Upper lobe of left lung (tissue), 6 donors: ENCODE results near the gene ZNF844. TPM values are rescaled to one million over a fixed set of nuclear protein-coding genes. Genes with fewer than 3 reads are reported as not detected.
"Not testable (repeated sequence)": the region's sequence is repeated elsewhere in the genome, so short reads cannot be mapped to it uniquely, and the experiment has no call there.

Experiments used
- ATAC-seq, 2 donors: fragments of 200-7000 bp; cut with Tn5 transposase; one replicate each; pipeline ENCODE4 v1.9.1; 2022; ENCODE audit warnings: mild to moderate bottlenecking in 2 of 2, moderate library complexity in 2 of 2; ENCODE audit not compliant: low FRiP score in 2 of 2
- DNase-seq, 2 donors: peaks; one replicate each; pipeline ENCODE4 v3.0.0-alpha.2; 2019 to 2020
- H3K27ac ChIP-seq, 4 donors: fragments of 200-600 bp; sonication (generic); one replicate each; pipeline ENCODE4 v1.5.1; 2016 to 2019
- H3K27me3 ChIP-seq, 4 donors: fragments of 200-600 bp; sonication (generic); one replicate each; pipeline ENCODE4 v1.5.1; 2017 to 2019
- H3K36me3 ChIP-seq, 4 donors: fragments of 200-600 bp; sonication (generic); one replicate each; pipeline ENCODE4 v1.5.1; 2016 to 2019
- H3K4me1 ChIP-seq, 4 donors: fragments of 200-600 bp; sonication (generic); one replicate each; pipeline ENCODE4 v1.5.1; 2018 to 2019
- H3K4me3 ChIP-seq, 4 donors: fragments of 200-600 bp; sonication (generic); one replicate each; pipeline ENCODE4 v1.5.1; 2017 to 2019; ENCODE audit warnings: mild to moderate bottlenecking in 2 of 4, moderate library complexity in 1 of 4
- H3K9me3 ChIP-seq, 4 donors: fragments of 200-600 bp; sonication (generic); one replicate each; pipeline ENCODE4 v1.5.1; 2018 to 2019
- EP300 ChIP-seq, 4 donors: sonication (generic); formaldehyde crosslinking; IDR thresholded peaks; one replicate each; pipeline ENCODE4 v1.5.1; 2017; ENCODE audit warnings: antibody characterized with exemption in 4 of 4, control low read depth in 2 of 4
- POLR2A ChIP-seq, 4 donors: fragments of 450-650 bp; IDR thresholded peaks; one replicate each; pipeline ENCODE4 v1.5.1; 2016 to 2017; ENCODE audit warnings: antibody characterized with exemption in 4 of 4, mild to moderate bottlenecking in 2 of 4
- POLR2AphosphoS5 ChIP-seq, 2 donors: sonication (generic); formaldehyde crosslinking; IDR thresholded peaks; one replicate each; pipeline ENCODE4 v1.5.1; 2017; ENCODE audit warnings: antibody characterized with exemption in 2 of 2
- WGBS, 2 donors: methylation state at CpG; one replicate each; pipeline ENCODE4 v1.1.5; 2017 to 2018; 5-methylcytosine and 5-hydroxymethylcytosine counted together
- total RNA-seq, 6 donors: library from RNA; depleted of rRNA in 4 of 6; stranded (reverse); fragments of >200 nt in 4 of 6; gene quantifications; one replicate each; pipeline versions ENCODE4 v1.1.0 to v1.2.1, GENCODE V29; 2016 to 2021
- TF ChIP-seq, protein P1 (sequence below), 6 experiments: fragments of 450-650 bp in 4 of 6; fragments of 200-600 bp in 2 of 6; sonication (generic) in 2 of 6; IDR thresholded peaks; one replicate each; pipeline ENCODE4 v1.5.1; 2016 to 2019; ENCODE audit warnings: antibody characterized with exemption in 6 of 6
- donor health status: DM: no; HTN: no; CAD: no; lungs with moderate emphysema.
- donor health status: DM: no; HTN: yes; CAD: no; lungs with severe emphysema.

The ZNF844 gene
- total RNA-seq, 6 donors from 2014 or later = 2.3 to 14.7 (median 9.8) TPM

DNA sequence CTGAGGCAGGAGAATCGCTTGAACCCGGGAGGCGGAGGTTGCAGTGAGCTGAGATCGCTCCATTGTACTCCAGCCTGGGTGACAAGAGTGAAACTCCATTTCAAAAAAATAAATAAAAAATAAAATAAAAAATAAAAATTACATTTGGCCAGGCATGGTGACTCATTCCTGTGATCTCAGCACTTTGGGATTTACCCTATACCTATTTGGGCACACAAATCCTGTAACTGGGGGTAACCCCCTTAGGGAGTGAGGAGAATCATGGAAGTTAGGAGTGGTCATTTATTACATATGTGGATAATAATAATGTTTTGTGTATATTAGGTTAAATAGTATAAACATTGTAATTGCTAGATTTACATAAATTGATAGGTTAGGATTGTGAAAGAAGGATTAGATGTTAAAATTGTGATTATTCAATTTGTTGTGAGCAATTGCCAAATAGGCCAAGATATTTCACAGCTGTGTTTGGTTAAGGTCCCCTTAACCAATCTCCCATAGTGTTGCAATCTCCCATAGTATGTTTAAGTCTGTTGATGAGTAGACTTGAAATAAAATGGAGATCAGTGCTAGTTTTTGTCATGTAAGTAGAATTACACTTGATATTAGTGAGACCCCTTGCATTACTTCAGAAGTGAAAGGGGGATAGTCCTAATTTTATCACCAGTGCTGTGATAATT, 30.7 kb downstream of the ZNF844 start:
- DNase-seq (no peak), ATAC-seq (no peak)
- 98% methylated on average over 4 of the region's 4 CpGs for WGBS, 2 donors
- Histone ChIP-seq H3K4me1 (peaks cover 9 to 16% (median 11%) of the 10 kb centered on the region in 4 donors), H3K27me3 (no peaks in the 10 kb centered on the region), H3K4me3 (no peak overlapping the region), H3K9me3 (no peaks in the 10 kb centered on the region), H3K36me3 (no peaks in the 10 kb centered on the region), H3K27ac (no peak overlapping the region)
- TF ChIP-seq, protein P1, sequence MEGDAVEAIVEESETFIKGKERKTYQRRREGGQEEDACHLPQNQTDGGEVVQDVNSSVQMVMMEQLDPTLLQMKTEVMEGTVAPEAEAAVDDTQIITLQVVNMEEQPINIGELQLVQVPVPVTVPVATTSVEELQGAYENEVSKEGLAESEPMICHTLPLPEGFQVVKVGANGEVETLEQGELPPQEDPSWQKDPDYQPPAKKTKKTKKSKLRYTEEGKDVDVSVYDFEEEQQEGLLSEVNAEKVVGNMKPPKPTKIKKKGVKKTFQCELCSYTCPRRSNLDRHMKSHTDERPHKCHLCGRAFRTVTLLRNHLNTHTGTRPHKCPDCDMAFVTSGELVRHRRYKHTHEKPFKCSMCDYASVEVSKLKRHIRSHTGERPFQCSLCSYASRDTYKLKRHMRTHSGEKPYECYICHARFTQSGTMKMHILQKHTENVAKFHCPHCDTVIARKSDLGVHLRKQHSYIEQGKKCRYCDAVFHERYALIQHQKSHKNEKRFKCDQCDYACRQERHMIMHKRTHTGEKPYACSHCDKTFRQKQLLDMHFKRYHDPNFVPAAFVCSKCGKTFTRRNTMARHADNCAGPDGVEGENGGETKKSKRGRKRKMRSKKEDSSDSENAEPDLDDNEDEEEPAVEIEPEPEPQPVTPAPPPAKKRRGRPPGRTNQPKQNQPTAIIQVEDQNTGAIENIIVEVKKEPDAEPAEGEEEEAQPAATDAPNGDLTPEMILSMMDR (IDR thresholded peaks at IDR 0.05) = no peak
- no peak for TF ChIP-seq POLR2AphosphoS5 (IDR thresholded peaks at IDR 0.05)

DNA sequence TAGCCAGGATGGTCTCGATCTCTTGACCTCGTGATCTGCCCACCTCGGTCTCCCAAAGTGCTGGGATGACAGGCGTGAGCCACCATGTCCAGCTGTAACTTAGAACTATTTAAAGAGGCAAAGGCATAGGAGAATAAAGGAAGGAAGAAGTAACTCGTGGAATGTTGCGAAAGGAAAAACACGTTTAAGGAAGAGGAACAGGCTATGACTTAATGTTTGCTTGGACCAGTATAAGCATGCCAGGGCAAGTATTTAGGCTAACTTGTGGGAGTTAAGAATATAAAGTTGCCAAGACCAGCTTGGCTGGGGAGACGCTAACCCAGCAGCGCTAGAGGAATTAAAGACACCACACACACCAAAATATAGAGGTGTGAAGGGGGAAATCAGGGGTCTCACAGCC, 33.5 kb downstream of the ZNF844 start:
- no peaks in the 10 kb centered on the region for H3K9me3 ChIP-seq

DNA sequence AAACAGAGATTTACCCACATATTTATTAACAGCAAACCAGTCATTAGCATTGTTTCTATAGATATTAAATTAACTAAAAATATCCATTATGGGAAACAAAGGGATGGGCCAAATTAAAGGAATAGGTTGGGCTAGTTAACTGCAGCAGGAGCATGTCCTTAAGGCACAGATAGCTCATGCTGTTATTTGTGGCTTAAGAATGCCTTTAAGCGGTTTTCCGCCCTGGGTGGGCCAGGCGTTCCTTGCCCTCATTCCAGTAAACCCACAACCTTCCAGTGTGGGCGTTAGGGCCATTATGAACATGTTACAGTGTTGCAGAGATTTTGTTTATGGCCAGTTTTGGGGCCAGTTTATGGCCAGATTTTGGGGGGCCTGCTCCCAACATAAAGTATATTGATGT, 39.4 kb downstream of the ZNF844 start:
- not testable (repeated sequence) for H3K27me3 ChIP-seq, ATAC-seq, DNase-seq, H3K9me3 ChIP-seq, H3K4me3 ChIP-seq, H3K27ac ChIP-seq, H3K4me1 ChIP-seq, H3K36me3 ChIP-seq
- 91 to 95% methylated on average over 4 of the region's 4 CpGs for whole genome bisulfite sequencing, 2 donors

More for the DNA sequence above, 33.5 kb downstream of the ZNF844 start:
- DNase-seq (no peak), ATAC-seq (no peak)
- no peak overlapping the region for H3K27ac ChIP-seq
- peaks cover 3 to 5% (median 4%) of the 10 kb centered on the region in 4 donors for H3K4me1 ChIP-seq
- no peak overlapping the region for H3K4me3 ChIP-seq
- H3K36me3 ChIP-seq = no peaks in the 10 kb centered on the region
- H3K27me3 ChIP-seq = no peaks in the 10 kb centered on the region
- no peak for TF ChIP-seq POLR2AphosphoS5 (IDR thresholded peaks at IDR 0.05)
- 84 to 90% methylated on average over 9 of the region's 9 CpGs for WGBS, 2 donors

DNA sequence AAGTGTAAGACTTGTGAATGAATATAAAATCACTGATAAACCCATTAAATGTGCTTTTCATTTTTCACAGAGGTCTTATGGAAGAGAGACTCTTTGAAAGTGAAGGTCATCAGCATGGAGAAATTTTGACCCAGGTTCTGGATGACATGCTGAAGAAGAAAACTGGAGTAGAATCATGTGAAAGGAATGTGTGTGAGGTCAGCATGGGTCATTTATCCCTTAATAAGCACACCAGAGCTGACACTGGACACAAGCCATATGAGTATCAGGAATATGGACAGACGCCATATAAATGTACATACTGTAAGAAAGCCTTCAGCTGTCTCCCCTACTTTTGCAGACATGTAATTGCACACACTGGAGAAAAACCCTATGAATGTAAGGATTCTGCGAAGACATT, 46.6 kb downstream of the ZNF844 start:
- 46 to 48% methylated on average over 2 of the region's 2 CpGs for WGBS, 2 donors
- Histone ChIP-seq H3K27ac (no peak overlapping the region), H3K36me3 (peaks cover 7 to 26% (median 13%) of the 10 kb centered on the region in 4 donors), H3K4me3 (no peak overlapping the region), H3K9me3 (peaks cover 0 to 12% (median 8%) of the 10 kb centered on the region in 4 donors), H3K27me3 (no peaks in the 10 kb centered on the region), H3K4me1 (no peaks in the 10 kb centered on the region)
- DNase-seq (no peak), ATAC-seq (no peak)
- TF ChIP-seq EP300 (IDR thresholded peaks at IDR 0.05) = no peak
- TF ChIP-seq POLR2AphosphoS5 (IDR thresholded peaks at IDR 0.05) = no peak
- TF ChIP-seq POLR2A (IDR thresholded peaks at IDR 0.05) = no peak
- TF ChIP-seq, protein P1 (IDR thresholded peaks at IDR 0.05) = no peak

DNA sequence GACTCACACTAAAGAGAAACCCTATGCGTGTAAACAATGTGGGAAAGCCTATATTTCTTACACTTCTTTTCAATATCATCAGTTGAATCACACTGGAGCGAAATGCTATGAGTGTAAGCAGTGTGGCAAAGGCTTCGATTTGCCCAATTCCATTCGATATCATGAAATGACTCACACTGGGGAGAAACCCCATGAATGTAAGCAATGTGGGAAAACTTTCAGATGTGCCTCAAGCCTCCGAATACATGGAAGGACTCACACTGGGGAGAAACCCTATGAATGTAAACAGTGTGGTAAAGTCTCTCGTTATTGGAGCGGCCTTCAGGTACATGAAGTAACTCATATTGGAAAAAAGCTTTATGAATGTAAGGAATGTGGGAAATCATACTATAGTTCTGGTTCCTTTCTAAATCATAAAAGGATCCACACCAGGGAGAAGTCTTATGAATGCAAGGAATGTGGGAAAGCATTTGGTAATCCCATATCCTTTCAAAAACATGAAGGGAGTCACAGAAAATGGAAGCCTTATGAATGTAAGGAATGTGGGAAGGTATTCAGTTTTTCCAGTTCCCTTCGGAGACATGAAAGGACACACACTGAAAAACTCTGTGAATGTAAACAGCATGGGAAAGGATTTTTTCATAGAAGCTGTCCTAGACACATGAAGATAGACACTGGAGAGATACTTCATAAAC, 47.6 kb downstream of the ZNF844 start:
- 92 to 93% methylated on average over 8 of the region's 8 CpGs for WGBS, 2 donors
- peaks cover 7 to 26% (median 13%) of the 10 kb centered on the region in 4 donors for H3K36me3 ChIP-seq
- no peak overlapping the region for H3K4me3 ChIP-seq
- DNase-seq (no peak), ATAC-seq (no peak)
- TF ChIP-seq POLR2A (IDR thresholded peaks at IDR 0.05) (no peak), POLR2AphosphoS5 (IDR thresholded peaks at IDR 0.05) (no peak), EP300 (IDR thresholded peaks at IDR 0.05) (no peak)
- TF ChIP-seq, protein P1 (IDR thresholded peaks at IDR 0.05) = no peak
- no peaks in the 10 kb centered on the region for H3K27me3 ChIP-seq
- H3K4me1 ChIP-seq = no peaks in the 10 kb centered on the region
- no peak overlapping the region for H3K27ac ChIP-seq
- H3K9me3 ChIP-seq = peaks cover 0 to 12% (median 8%) of the 10 kb centered on the region in 4 donors
